IMR-90 (cell line): ENCODE results near the gene DPCD. TPM values are rescaled to one million over a fixed set of nuclear protein-coding genes. Genes with fewer than 3 reads are reported as not detected.

ENCODE experiments used
- ATAC-seq: fragments of 200-7000 bp; cut with Tn5 transposase; 2 replicates; pipeline ENCODE4 v1.9.1; 2020; ENCODE audit warnings: low read depth, mild to moderate bottlenecking, moderate library complexity
- BruUV-seq: library from RNA; stranded (reverse); fragments of 400-500 nt; replicated peaks from 2 replicates; lab custom pipeline; 2021; lab: Mats Ljungman, UMichigan
- CTCF ChIA-PET: fragments of 300-600 bp; formaldehyde crosslinking; extraction: SDS; loops from one replicate; lab custom pipeline; 2021; ENCODE audit warnings: antibody characterized with exemption; lab: Yijun Ruan, JAX
- POLR2A ChIA-PET: fragments of 300-600 bp; sonication (Branson Sonifier 250); formaldehyde crosslinking; loops from one replicate; lab custom pipeline; 2022; ENCODE audit warnings: antibody characterized with exemption; ENCODE audit not compliant: unreplicated experiment; lab: Charles Lee
- DNase-seq: peaks from one replicate; pipeline ENCODE4 v3.0.0; 2013
- H2AFZ ChIP-seq: replicated peaks from 2 replicates; pipeline ENCODE3; 2013; ENCODE audit warnings: low read length, mild to moderate bottlenecking; ENCODE audit not compliant: poor library complexity
- H2AK5ac ChIP-seq: 2 replicates; pipeline ENCODE4 v1.6.1; 2013; ENCODE audit warnings: low read depth, low read length, inconsistent platforms
- H2AK9ac ChIP-seq: replicated peaks from 2 replicates; pipeline ENCODE3; 2013; ENCODE audit warnings: mild to moderate bottlenecking, low read depth, low read length, moderate library complexity; ENCODE audit not compliant: poor library complexity
- H2BK120ac ChIP-seq: 2 replicates; pipeline ENCODE4 v1.6.1; 2013; ENCODE audit warnings: low read depth, low read length, inconsistent platforms
- H2BK15ac ChIP-seq: 3 replicates; pipeline ENCODE4 v1.6.1; 2013; ENCODE audit warnings: low read depth, low read length, inconsistent platforms
- H2BK20ac ChIP-seq: 2 replicates; pipeline ENCODE4 v1.6.1; 2013; ENCODE audit warnings: low read depth, mild to moderate bottlenecking, inconsistent platforms, low read length, moderate library complexity
- H2BK5ac ChIP-seq: 2 replicates; pipeline ENCODE4 v1.6.1; 2013; ENCODE audit warnings: mild to moderate bottlenecking, low read depth, low read length, inconsistent platforms; ENCODE audit not compliant: poor library complexity, severe bottlenecking
- H3K14ac ChIP-seq: replicated peaks from 2 replicates; pipeline ENCODE4 v1.6.1; 2013; ENCODE audit warnings: low read depth, low read length, inconsistent platforms
- H3K18ac ChIP-seq: 2 replicates; pipeline ENCODE4 v1.6.1; 2013; ENCODE audit warnings: low read depth, low read length, control low read depth
- H3K23ac ChIP-seq: 2 replicates; pipeline ENCODE4 v1.6.1; 2013; ENCODE audit warnings: low read depth, low read length, inconsistent platforms
- H3K27ac ChIP-seq: 2 replicates; pipeline ENCODE4 v1.5.1; 2013; ENCODE audit warnings: mild to moderate bottlenecking, control low read depth, low read length; ENCODE audit not compliant: insufficient read depth
- H3K27me3 ChIP-seq: 2 replicates; pipeline ENCODE4 v1.6.1; 2013; ENCODE audit warnings: low read length; ENCODE audit not compliant: control insufficient read depth, insufficient read depth
- H3K36me3 ChIP-seq: 2 replicates; pipeline ENCODE4 v1.6.1; 2013; ENCODE audit warnings: low read length, mixed read lengths; ENCODE audit not compliant: control insufficient read depth, insufficient read depth
- H3K4ac ChIP-seq: 2 replicates; pipeline ENCODE4 v1.6.1; 2013; ENCODE audit warnings: low read depth, low read length, inconsistent platforms
- H3K4me1 ChIP-seq: 2 replicates; pipeline ENCODE4 v1.6.1; 2013; ENCODE audit warnings: low read length, mixed read lengths; ENCODE audit not compliant: control insufficient read depth, insufficient read depth
- H3K4me2 ChIP-seq: 2 replicates; pipeline ENCODE4 v1.6.1; 2013; ENCODE audit warnings: low read depth, mild to moderate bottlenecking, control low read depth, low read length, moderate library complexity
- H3K4me3 ChIP-seq: 2 replicates; pipeline ENCODE4 v1.5.1; 2013; ENCODE audit warnings: low read depth, mild to moderate bottlenecking, control low read depth, low read length, moderate library complexity; ENCODE audit not compliant: insufficient read depth
- H3K56ac ChIP-seq: 2 replicates; pipeline ENCODE4 v1.6.1; 2013; ENCODE audit warnings: low read length, inconsistent platforms; ENCODE audit not compliant: insufficient read depth; ENCODE audit errors: extremely low read depth
- H3K79me1 ChIP-seq, 2 experiments: 2 replicates each; pipeline ENCODE4 v1.6.1; 2013; ENCODE audit warnings: low read length in 2 of 2, inconsistent platforms in 1 of 2, low read depth in 1 of 2
- H3K9ac ChIP-seq: 2 replicates; pipeline ENCODE4 v1.6.1; 2013; ENCODE audit warnings: low read depth, low read length, control low read depth
- H3K9me1 ChIP-seq: 2 replicates; pipeline ENCODE4 v1.6.1; 2013; ENCODE audit warnings: low read length, inconsistent platforms; ENCODE audit not compliant: insufficient read depth
- H3K9me3 ChIP-seq: 2 replicates; pipeline ENCODE4 v1.6.1; 2013; ENCODE audit warnings: low read length; ENCODE audit not compliant: control insufficient read depth, insufficient read depth
- H4K20me1 ChIP-seq: 2 replicates; pipeline ENCODE4 v1.6.1; 2013; ENCODE audit warnings: low read length, inconsistent platforms; ENCODE audit not compliant: insufficient read depth
- H4K5ac ChIP-seq: 2 replicates; pipeline ENCODE4 v1.6.1; 2013; ENCODE audit warnings: mild to moderate bottlenecking, low read depth, low read length, control low read depth
- H4K8ac ChIP-seq, 2 experiments: 2 replicates each; pipeline ENCODE4 v1.6.1; 2013; ENCODE audit warnings: low read depth in 2 of 2, low read length in 2 of 2, control low read depth in 1 of 2, inconsistent platforms in 1 of 2
- H4K91ac ChIP-seq: 2 replicates; pipeline ENCODE4 v1.6.1; 2013; ENCODE audit warnings: low read depth, low read length, inconsistent platforms; ENCODE audit not compliant: insufficient read depth
- BHLHE40 ChIP-seq: fragments of 150-350 bp; IDR thresholded peaks from 2 replicates; pipeline ENCODE4 v1.6.1; 2016; ENCODE audit warnings: mild to moderate bottlenecking, low read depth, low read length
- CTCF ChIP-seq: conservative IDR thresholded peaks from 2 replicates; pipeline ENCODE4 v1.5.1; 2012; ENCODE audit warnings: mild to moderate bottlenecking, low read depth, low read length, improper control_type of control experiment
- ELK1 ChIP-seq: fragments of 150-350 bp; IDR thresholded peaks from 2 replicates; pipeline ENCODE4 v1.6.1; 2016; ENCODE audit warnings: low read depth, mild to moderate bottlenecking, low read length, moderate library complexity, borderline replicate concordance
- FOS ChIP-seq: fragments of 150-350 bp; IDR thresholded peaks from 2 replicates; pipeline ENCODE4 v1.6.1; 2016; ENCODE audit warnings: low read depth, low read length
- MAFK ChIP-seq: IDR thresholded peaks from 2 replicates; pipeline ENCODE4 v1.6.1; 2012; ENCODE audit warnings: low read depth, low read length, improper control_type of control experiment
- MAZ ChIP-seq: IDR thresholded peaks from 2 replicates; pipeline ENCODE4 v1.6.1; 2012; ENCODE audit warnings: low read depth, mild to moderate bottlenecking, low read length, improper control_type of control experiment, moderate library complexity, borderline replicate concordance
- NFE2L2 ChIP-seq: fragments of 150-350 bp; IDR thresholded peaks from 2 replicates; pipeline ENCODE4 v1.6.1; 2016; ENCODE audit warnings: low read depth, mild to moderate bottlenecking, low read length
- POLR2A ChIP-seq: IDR thresholded peaks from 2 replicates; pipeline ENCODE4 v1.6.1; 2012; ENCODE audit warnings: mild to moderate bottlenecking, low read depth, low read length
- RAD21 ChIP-seq: IDR thresholded peaks from 2 replicates; pipeline ENCODE4 v1.6.1; 2012; ENCODE audit warnings: low read length, improper control_type of control experiment
- RFX5 ChIP-seq: IDR thresholded peaks from 2 replicates; pipeline ENCODE4 v1.8.0; 2012; ENCODE audit warnings: low read depth, mild to moderate bottlenecking, low read length, moderate library complexity
- WGBS, 2 experiments: methylation state at CpG; one replicate each; pipeline versions ENCODE4 v1.1.5 to v1.1.7; 2013; ENCODE audit warnings: missing lambda C conversion rate in 2 of 2; ENCODE audit not compliant: insufficient read length in 1 of 2; ENCODE audit errors: extremely low coverage in 2 of 2; 5-methylcytosine and 5-hydroxymethylcytosine counted together
- dilution Hi-C: fragments of 300-500 bp; cut with HindIII; formaldehyde crosslinking; loops from one replicate; pipeline ENCODE4 v1.14.3; 2018; ENCODE audit warnings: low sequenced_read_pairs; ENCODE audit not compliant: unreplicated experiment
- in situ Hi-C: fragments of 300-500 bp; cut with MboI; formaldehyde crosslinking; loops from 3 replicates; pipeline ENCODE4 v1.14.3; 2019; ENCODE audit warnings: low sequenced_read_pairs, inconsistent platforms, mixed read lengths
- intact Hi-C: fragments of 100-400 bp; cut with micrococcal nuclease; formaldehyde crosslinking; loops from 2 replicates; pipeline ENCODE4 v1.10.0; 2022
- polyA plus RNA-seq, 3 experiments: library from polyadenylated mRNA; depleted of rRNA; stranded (reverse); fragments of >200 nt; gene quantifications; 2 replicates each; pipeline ENCODE4 v1.2.3, GENCODE V29; 2012; ENCODE audit warnings: low replicate concordance in 1 of 3
- total RNA-seq: library from RNA; depleted of rRNA; stranded (reverse); fragments of >200 nt; gene quantifications from 2 replicates; pipeline ENCODE4 v1.2.3, GENCODE V29; 2012

Gene DPCD
- total and polyA plus RNA-seq, 2 of the 4 experiments (the other 2 are of a cell fraction): 59.1 to 73.7 TPM

- H3K14ac ChIP-seq: no peak overlapping the region
- CTCF ChIA-PET: no interaction called here
- H3K9ac ChIP-seq: no peak overlapping the region
- dilution Hi-C loops (no loop called here), intact Hi-C loops (no loop called here), in situ Hi-C loops (no loop called here)
- no peak overlapping the region for H4K8ac ChIP-seq
- no peak overlapping the region for H3K4me2 ChIP-seq
- no TSS peak for BruUV-seq
- H2BK15ac ChIP-seq: no peak overlapping the region
- H3K18ac ChIP-seq: no peak overlapping the region
- WGBS, 2 experiments: 100% methylated on average over 2 of the region's 2 CpGs; no CpG with 5 or more reads in 1 of the 2 experiments
- H3K4me3 ChIP-seq: no peak overlapping the region
- H3K23ac ChIP-seq: no peak overlapping the region
- no peaks in the 10 kb centered on the region for H3K79me1 ChIP-seq
- no peak overlapping the region for H4K5ac ChIP-seq
- ATAC-seq (no peak), DNase-seq (no peak)
- no peak overlapping the region for H3K4ac ChIP-seq
- H4K91ac ChIP-seq: no peak overlapping the region
- no peaks in the 10 kb centered on the region for H3K27me3 ChIP-seq
- H3K56ac ChIP-seq: no peak overlapping the region
- H2AK9ac ChIP-seq: no peak overlapping the region
- no peak overlapping the region for H2AK5ac ChIP-seq
- no peak overlapping the region for H2BK5ac ChIP-seq
- H4K20me1 ChIP-seq: no peaks in the 10 kb centered on the region
- peaks cover 18% of the 10 kb centered on the region for H3K36me3 ChIP-seq
- no peak overlapping the region for H2AFZ ChIP-seq
- POLR2A ChIA-PET: no interaction called here
- no peak overlapping the region for H2BK120ac ChIP-seq
- no peak overlapping the region for H3K27ac ChIP-seq
- no peaks in the 10 kb centered on the region for H3K9me1 ChIP-seq
- H3K9me3 ChIP-seq: no peaks in the 10 kb centered on the region
- H3K4me1 ChIP-seq: no peaks in the 10 kb centered on the region
- H2BK20ac ChIP-seq: no peak overlapping the region
- TF ChIP-seq FOS: no peak
- no peak for TF ChIP-seq POLR2A
- TF ChIP-seq MAZ: no peak
- no peak for TF ChIP-seq RFX5
- no peak for TF ChIP-seq RAD21
- no peak for TF ChIP-seq ELK1
- no peak for TF ChIP-seq NFE2L2
- TF ChIP-seq BHLHE40: no peak
- no peak for TF ChIP-seq CTCF
- no peak for TF ChIP-seq MAFK
Observed at GRCh38 chr10:101538446-101538845, 49.7 kb upstream of the DPCD start.
